Measurements from ENCODE around the gene ETHE1. TPM values are rescaled to one million over a fixed set of nuclear protein-coding genes. Genes with fewer than 3 reads are reported as not detected.

The ETHE1 gene
- total RNA-seq, 4 donors from 2014 or later, result 33.3 to 55.9 (median 52.3) TPM

- 89 to 97% methylated on average over 6 of the region's 6 CpGs for WGBS, 2 donors (ENCODE audit: low coverage in 1 of 2)
- Histone ChIP-seq H3K4me1 (no peaks in the 10 kb centered on the region), H3K27ac (no peak overlapping the region), H3K9me3 (no peaks in the 10 kb centered on the region), H3K4me3 (no peak overlapping the region), H3K27me3 (no peaks in the 10 kb centered on the region), H3K36me3 (peaks cover 0 to 7% of the 10 kb centered on the region in 2 donors)
- TF ChIP-seq EP300 (IDR thresholded peaks at IDR 0.05) (no peak), CTCF (IDR thresholded peaks at IDR 0.05) (no peak), POLR2AphosphoS5 (IDR thresholded peaks at IDR 0.05) (no peak), POLR2A (IDR thresholded peaks at IDR 0.05) (no peak)
- ATAC-seq, result no peak
Measured at GRCh38 chr19:43483281-43483680, 43.7 kb downstream of the ETHE1 start.

- no peaks in the 10 kb centered on the region for H3K27me3 ChIP-seq
- no peak overlapping the region for H3K4me3 ChIP-seq
- ATAC-seq, result no peak
- 97% methylated on average over 4 of the region's 4 CpGs; no CpG with 5 or more reads in 1 of the 2 donors for WGBS, 2 donors (ENCODE audit: low coverage in 1 of 2)
- H3K4me1 ChIP-seq, result no peaks in the 10 kb centered on the region
- no peak for TF ChIP-seq CTCF (IDR thresholded peaks at IDR 0.05)
- TF ChIP-seq POLR2AphosphoS5 (IDR thresholded peaks at IDR 0.05), result no peak
- no peak for TF ChIP-seq EP300 (IDR thresholded peaks at IDR 0.05)
- TF ChIP-seq POLR2A (IDR thresholded peaks at IDR 0.05), result no peak
- no peaks in the 10 kb centered on the region for H3K9me3 ChIP-seq
- no peak overlapping the region for H3K27ac ChIP-seq
- H3K36me3 ChIP-seq, result peaks cover 0 to 7% of the 10 kb centered on the region in 2 donors
Measured at GRCh38 chr19:43482193-43482592, 44.8 kb downstream of the ETHE1 start.

GRCh38 chr19:43481701-43482100 is 45.3 kb downstream of the ETHE1 start:
- WGBS, 2 donors (ENCODE audit: low coverage in 1 of 2), result 86 to 87% methylated on average over 3 to 6 of the region's 6 CpGs
- Histone ChIP-seq H3K36me3 (peaks cover 0 to 7% of the 10 kb centered on the region in 2 donors), H3K4me3 (no peak overlapping the region), H3K9me3 (no peaks in the 10 kb centered on the region), H3K4me1 (no peaks in the 10 kb centered on the region), H3K27ac (no peak overlapping the region), H3K27me3 (no peaks in the 10 kb centered on the region)
- no peak for ATAC-seq
- TF ChIP-seq POLR2A (IDR thresholded peaks at IDR 0.05) (no peak), POLR2AphosphoS5 (IDR thresholded peaks at IDR 0.05) (no peak)

GRCh38 chr19:43480574-43480973 is 46.4 kb downstream of the ETHE1 start:
- Histone ChIP-seq H3K36me3 (peaks cover 0 to 7% of the 10 kb centered on the region in 2 donors), H3K4me3 (no peak overlapping the region), H3K9me3 (no peaks in the 10 kb centered on the region), H3K27ac (no peak overlapping the region), H3K27me3 (no peaks in the 10 kb centered on the region), H3K4me1 (peaks cover 0 to 3% (median 0%) of the 10 kb centered on the region in 3 donors)
- ATAC-seq, result no peak
- WGBS, 2 donors (ENCODE audit: low coverage in 1 of 2), result 83 to 89% methylated on average over 1 to 3 of the region's 3 CpGs
- TF ChIP-seq EP300 (IDR thresholded peaks at IDR 0.05) (no peak), POLR2AphosphoS5 (IDR thresholded peaks at IDR 0.05) (no peak), CTCF (IDR thresholded peaks at IDR 0.05) (no peak), POLR2A (IDR thresholded peaks at IDR 0.05) (no peak)

- 100% methylated on average over 1 to 3 of the region's 4 CpGs for WGBS, 2 donors (ENCODE audit: low coverage in 1 of 2)
- ATAC-seq, result no peak
- TF ChIP-seq EP300 (IDR thresholded peaks at IDR 0.05) (no peak), POLR2A (IDR thresholded peaks at IDR 0.05) (no peak), POLR2AphosphoS5 (IDR thresholded peaks at IDR 0.05) (no peak), CTCF (IDR thresholded peaks at IDR 0.05) (no peak)
- no peaks in the 10 kb centered on the region for H3K27me3 ChIP-seq
- H3K36me3 ChIP-seq, result peaks cover 0 to 7% of the 10 kb centered on the region in 2 donors
- no peak overlapping the region for H3K27ac ChIP-seq
- H3K4me3 ChIP-seq, result no peak overlapping the region
- peaks cover 0 to 8% (median 0%) of the 10 kb centered on the region in 3 donors for H3K4me1 ChIP-seq
- no peaks in the 10 kb centered on the region for H3K9me3 ChIP-seq
Measured at GRCh38 chr19:43479961-43480561, 46.9 kb downstream of the ETHE1 start.
